ENCODE measurements around the gene NAA40.

DNA sequence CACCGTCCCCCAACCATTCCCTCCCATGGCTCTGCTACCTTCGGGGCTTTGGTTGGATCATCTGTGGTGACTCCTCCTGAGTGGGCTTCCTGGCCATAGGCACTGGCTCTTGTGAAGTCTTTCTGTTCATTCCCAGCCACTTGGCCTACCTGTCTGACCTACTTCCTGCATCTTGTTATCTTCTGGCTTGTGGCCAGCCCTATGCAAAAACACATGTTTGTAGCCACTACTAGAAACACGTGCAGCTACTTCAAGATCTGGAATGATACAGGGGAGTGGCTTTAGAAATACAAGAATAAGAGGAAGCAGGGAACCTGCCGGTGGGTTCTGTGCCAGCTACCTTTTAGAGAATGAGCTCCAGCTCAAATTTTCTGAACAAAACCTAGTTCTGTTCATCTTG lies 42.7 kb upstream of the NAA40 start:
- TF ChIP-seq CTCF (IDR thresholded peaks at IDR 0.05) (no peak), POLR2A (IDR thresholded peaks at IDR 0.05) (no peak)

Measured in Peyer's patch (tissue), 4 donors.